Measurements from ENCODE around the gene LDLRAP1. TPM values are rescaled to one million over a fixed set of nuclear protein-coding genes. Genes with fewer than 3 reads are reported as not detected.

LDLRAP1 gene
- polyA plus RNA-seq, 1 donor from 2014 or later: 0.22 TPM

- H3F3A ChIP-seq (ENCODE audit: insufficient read depth, low read length, poor library complexity, severe bottlenecking): no peaks in the 10 kb centered on the region
- H3K9me2 ChIP-seq (ENCODE audit: insufficient read depth, low read length): no peaks in the 10 kb centered on the region
- H3K9me3 ChIP-seq (ENCODE audit: low read length): no peaks in the 10 kb centered on the region
- TF ChIP-seq RAD21 (conservative IDR thresholded peaks at IDR 0.05) (no peak), EZH2 (IDR thresholded peaks at IDR 0.05; ENCODE audit: borderline replicate concordance, insufficient read depth, low read length, poor library complexity, severe bottlenecking) (no peak), POLR2AphosphoS5 (IDR thresholded peaks at IDR 0.05) (no peak), SMC3 (conservative IDR thresholded peaks at IDR 0.05; ENCODE audit: poor library complexity) (no peak), EP300 (conservative IDR thresholded peaks at IDR 0.05; ENCODE audit: poor library complexity, severe bottlenecking) (no peak), CTCF (IDR thresholded peaks at IDR 0.05; ENCODE audit: poor library complexity, severe bottlenecking) (no peak), MXI1 (conservative IDR thresholded peaks at IDR 0.05; ENCODE audit: poor library complexity, severe bottlenecking) (no peak), TAF1 (IDR thresholded peaks at IDR 0.05; ENCODE audit: low read depth) (no peak)
- TF ChIP-seq, protein P1, sequence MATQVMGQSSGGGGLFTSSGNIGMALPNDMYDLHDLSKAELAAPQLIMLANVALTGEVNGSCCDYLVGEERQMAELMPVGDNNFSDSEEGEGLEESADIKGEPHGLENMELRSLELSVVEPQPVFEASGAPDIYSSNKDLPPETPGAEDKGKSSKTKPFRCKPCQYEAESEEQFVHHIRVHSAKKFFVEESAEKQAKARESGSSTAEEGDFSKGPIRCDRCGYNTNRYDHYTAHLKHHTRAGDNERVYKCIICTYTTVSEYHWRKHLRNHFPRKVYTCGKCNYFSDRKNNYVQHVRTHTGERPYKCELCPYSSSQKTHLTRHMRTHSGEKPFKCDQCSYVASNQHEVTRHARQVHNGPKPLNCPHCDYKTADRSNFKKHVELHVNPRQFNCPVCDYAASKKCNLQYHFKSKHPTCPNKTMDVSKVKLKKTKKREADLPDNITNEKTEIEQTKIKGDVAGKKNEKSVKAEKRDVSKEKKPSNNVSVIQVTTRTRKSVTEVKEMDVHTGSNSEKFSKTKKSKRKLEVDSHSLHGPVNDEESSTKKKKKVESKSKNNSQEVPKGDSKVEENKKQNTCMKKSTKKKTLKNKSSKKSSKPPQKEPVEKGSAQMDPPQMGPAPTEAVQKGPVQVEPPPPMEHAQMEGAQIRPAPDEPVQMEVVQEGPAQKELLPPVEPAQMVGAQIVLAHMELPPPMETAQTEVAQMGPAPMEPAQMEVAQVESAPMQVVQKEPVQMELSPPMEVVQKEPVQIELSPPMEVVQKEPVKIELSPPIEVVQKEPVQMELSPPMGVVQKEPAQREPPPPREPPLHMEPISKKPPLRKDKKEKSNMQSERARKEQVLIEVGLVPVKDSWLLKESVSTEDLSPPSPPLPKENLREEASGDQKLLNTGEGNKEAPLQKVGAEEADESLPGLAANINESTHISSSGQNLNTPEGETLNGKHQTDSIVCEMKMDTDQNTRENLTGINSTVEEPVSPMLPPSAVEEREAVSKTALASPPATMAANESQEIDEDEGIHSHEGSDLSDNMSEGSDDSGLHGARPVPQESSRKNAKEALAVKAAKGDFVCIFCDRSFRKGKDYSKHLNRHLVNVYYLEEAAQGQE (IDR thresholded peaks at IDR 0.05; ENCODE audit: borderline replicate concordance): no peak
- no peaks in the 10 kb centered on the region for H4K20me1 ChIP-seq (ENCODE audit: insufficient read depth)
- H2AFZ ChIP-seq (ENCODE audit: low read depth, low read length): no peak overlapping the region
- peak overlapping the region; percentile 68 for H3K4me3 ChIP-seq (ENCODE audit: low read length)
- no peak overlapping the region for H3K4me2 ChIP-seq (ENCODE audit: low read length)
- H3K79me2 ChIP-seq (replicated peaks; ENCODE audit: insufficient read depth, low read length): no peaks in the 10 kb centered on the region
- peak overlapping the region; percentile 61 for H3K9ac ChIP-seq (ENCODE audit: low read length)
- no peak overlapping the region for H3K27ac ChIP-seq (ENCODE audit: low read length)
- H3K36me3 ChIP-seq (ENCODE audit: insufficient read depth, low read length): no peaks in the 10 kb centered on the region
- H3K27me3 ChIP-seq (ENCODE audit: insufficient read depth, low read depth, low read length): peaks cover 29% of the 10 kb centered on the region
Observed at GRCh38 chr1:25615563-25616094, 72.2 kb downstream of the LDLRAP1 start.

- H4K20me1 ChIP-seq (ENCODE audit: insufficient read depth): no peaks in the 10 kb centered on the region
- H3K9me2 ChIP-seq (ENCODE audit: insufficient read depth, low read length): no peaks in the 10 kb centered on the region
- H3K4me3 ChIP-seq (ENCODE audit: low read length): peak within 1 kb of the TSS; percentile 86
- no peaks in the 10 kb centered on the region for H3K79me2 ChIP-seq (replicated peaks; ENCODE audit: insufficient read depth, low read length)
- no peak for TF ChIP-seq TAF1 (IDR thresholded peaks at IDR 0.05; ENCODE audit: low read depth)
- TF ChIP-seq POLR2AphosphoS5 (IDR thresholded peaks at IDR 0.05): peak; percentile 49
- no peak for TF ChIP-seq EP300 (conservative IDR thresholded peaks at IDR 0.05; ENCODE audit: poor library complexity, severe bottlenecking)
- no peak for TF ChIP-seq RAD21 (conservative IDR thresholded peaks at IDR 0.05)
- TF ChIP-seq EZH2 (IDR thresholded peaks at IDR 0.05; ENCODE audit: borderline replicate concordance, insufficient read depth, low read length, poor library complexity, severe bottlenecking): no peak
- peak; percentile 51 for TF ChIP-seq SMC3 (conservative IDR thresholded peaks at IDR 0.05; ENCODE audit: poor library complexity)
- TF ChIP-seq, protein P1 (IDR thresholded peaks at IDR 0.05; ENCODE audit: borderline replicate concordance): peak; percentile 41
- TF ChIP-seq CTCF (IDR thresholded peaks at IDR 0.05; ENCODE audit: poor library complexity, severe bottlenecking): peak; percentile 62
- H3K27me3 ChIP-seq (ENCODE audit: insufficient read depth, low read depth, low read length): peaks cover 29% of the 10 kb centered on the region
- H3F3A ChIP-seq (ENCODE audit: insufficient read depth, low read length, poor library complexity, severe bottlenecking): no peaks in the 10 kb centered on the region
- peak within 1 kb of the TSS; percentile 35 for H3K4me2 ChIP-seq (ENCODE audit: low read length)
- no peak within 1 kb of the TSS for H3K27ac ChIP-seq (ENCODE audit: low read length)
- peak within 1 kb of the TSS; percentile 4 for H2AFZ ChIP-seq (ENCODE audit: low read depth, low read length)
- H3K9me3 ChIP-seq (ENCODE audit: low read length): no peaks in the 10 kb centered on the region
- no peaks in the 10 kb centered on the region for H3K36me3 ChIP-seq (ENCODE audit: insufficient read depth, low read length)
- peak within 1 kb of the TSS; percentile 61 for H3K9ac ChIP-seq (ENCODE audit: low read length)
Observed at GRCh38 chr1:25616095-25616986, 72.9 kb downstream of the LDLRAP1 start, which contains the start of gene MAN1C1. TSS of gene MAN1C1 (plus strand) at chr1:25616791. CDS start at chr1:25617798, 1,007 bp downstream.
